ENCODE results near the gene FGD2. TPM values are rescaled to one million over a fixed set of nuclear protein-coding genes. Genes with fewer than 3 reads are reported as not detected.

Gene FGD2
- total RNA-seq, 1 donor from 2014 or later: 0.10 TPM

DNA sequence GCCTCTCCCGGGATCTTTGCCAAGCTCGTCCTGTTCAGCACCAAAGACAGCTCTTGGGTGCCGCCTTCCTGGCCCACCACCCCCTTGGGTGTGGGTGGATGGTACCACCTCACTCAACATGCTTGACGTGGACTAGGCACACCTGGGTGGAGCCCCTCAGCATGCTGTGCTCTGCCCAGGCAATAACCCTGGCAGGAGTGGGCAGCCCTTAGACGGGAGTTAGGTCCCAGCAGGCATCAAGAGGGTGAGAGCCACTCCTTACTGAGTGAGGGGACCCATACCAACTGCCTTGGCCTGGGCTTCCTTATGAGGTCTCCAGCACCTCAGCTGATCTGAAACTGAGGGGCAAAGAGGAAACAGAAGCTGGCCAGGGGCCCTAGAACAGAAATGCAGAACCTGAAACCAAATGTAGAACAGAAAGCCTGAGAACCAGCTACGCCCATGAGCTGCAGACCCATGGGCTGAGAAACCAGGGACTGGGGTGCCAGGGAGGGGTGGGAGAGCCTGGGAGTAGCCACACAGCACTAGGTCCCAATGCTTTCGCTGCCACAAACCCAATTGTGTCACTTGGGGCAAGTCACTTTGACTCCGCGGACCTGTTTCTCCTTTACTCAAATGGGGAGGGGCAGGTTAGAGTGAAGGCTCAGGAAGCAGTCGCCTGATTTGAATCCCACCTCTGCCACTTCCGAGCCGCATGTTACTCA is 2.0 kb downstream of the FGD2 start:
- Mint-ChIP-seq H3K4me1 (ENCODE audit: unreplicated experiment) (no peaks in the 10 kb centered on the region), H3K9me3 (no peaks in the 10 kb centered on the region), H3K27ac (no peak overlapping the region), H3K27me3 (no peaks in the 10 kb centered on the region), H3K4me3 (no peak overlapping the region), H3K36me3 (no peaks in the 10 kb centered on the region)
- DNase-seq (ENCODE audit: extremely low spot score, unreplicated experiment): no peak
- TF ChIP-seq, protein P1, sequence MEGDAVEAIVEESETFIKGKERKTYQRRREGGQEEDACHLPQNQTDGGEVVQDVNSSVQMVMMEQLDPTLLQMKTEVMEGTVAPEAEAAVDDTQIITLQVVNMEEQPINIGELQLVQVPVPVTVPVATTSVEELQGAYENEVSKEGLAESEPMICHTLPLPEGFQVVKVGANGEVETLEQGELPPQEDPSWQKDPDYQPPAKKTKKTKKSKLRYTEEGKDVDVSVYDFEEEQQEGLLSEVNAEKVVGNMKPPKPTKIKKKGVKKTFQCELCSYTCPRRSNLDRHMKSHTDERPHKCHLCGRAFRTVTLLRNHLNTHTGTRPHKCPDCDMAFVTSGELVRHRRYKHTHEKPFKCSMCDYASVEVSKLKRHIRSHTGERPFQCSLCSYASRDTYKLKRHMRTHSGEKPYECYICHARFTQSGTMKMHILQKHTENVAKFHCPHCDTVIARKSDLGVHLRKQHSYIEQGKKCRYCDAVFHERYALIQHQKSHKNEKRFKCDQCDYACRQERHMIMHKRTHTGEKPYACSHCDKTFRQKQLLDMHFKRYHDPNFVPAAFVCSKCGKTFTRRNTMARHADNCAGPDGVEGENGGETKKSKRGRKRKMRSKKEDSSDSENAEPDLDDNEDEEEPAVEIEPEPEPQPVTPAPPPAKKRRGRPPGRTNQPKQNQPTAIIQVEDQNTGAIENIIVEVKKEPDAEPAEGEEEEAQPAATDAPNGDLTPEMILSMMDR (conservative IDR thresholded peaks at IDR 0.05): no peak

DNA sequence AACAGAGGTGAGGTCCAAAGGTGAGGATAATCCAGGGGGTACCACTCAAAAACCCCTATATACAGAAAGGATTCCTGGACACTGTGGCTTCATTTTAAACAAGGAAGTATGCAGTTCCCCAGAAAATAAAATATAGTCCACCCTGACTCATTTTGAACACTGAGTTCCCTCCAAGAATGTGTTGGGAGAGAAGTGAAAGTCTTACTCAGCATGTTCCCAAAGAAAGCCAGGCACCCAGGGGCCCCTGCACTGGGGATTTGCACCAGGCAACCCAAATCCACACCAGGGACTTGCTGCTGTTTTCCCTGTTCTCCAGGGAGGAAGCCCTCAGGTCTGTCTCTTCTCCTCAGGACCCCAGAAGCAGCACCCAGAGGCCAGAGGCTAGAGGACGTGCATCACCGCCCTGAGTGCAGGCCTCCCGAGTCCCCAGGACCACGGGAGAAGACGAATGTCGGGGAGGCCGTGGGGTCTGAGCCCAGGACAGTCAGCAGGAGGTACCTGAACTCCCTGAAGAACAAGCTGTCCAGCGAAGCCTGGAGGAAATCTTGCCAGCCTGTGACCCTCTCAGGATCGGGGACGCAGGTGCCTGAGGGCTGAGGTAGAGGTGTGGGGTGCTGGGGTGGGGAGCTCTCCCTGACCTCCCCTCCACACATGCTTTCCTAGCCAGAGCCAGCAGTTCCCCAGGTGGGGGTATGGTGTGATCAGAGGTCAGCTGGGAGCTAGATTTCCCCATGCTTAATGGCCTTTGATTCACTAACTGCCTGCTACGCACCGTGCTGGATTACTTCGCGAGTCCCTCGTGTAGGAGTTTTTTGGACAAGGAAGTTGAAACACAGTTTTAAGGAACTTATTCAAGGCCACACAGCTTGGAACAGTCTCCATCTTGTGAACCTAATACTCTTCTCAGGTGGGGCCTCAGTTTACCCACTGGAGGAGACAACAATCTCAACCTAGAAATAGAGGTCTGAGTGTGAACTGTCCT is 3.3 kb downstream of the FGD2 start:
- no peaks in the 10 kb centered on the region for H3K27me3 Mint-ChIP-seq
- H3K4me1 Mint-ChIP-seq (ENCODE audit: unreplicated experiment): no peaks in the 10 kb centered on the region
- TF ChIP-seq, protein P1 (conservative IDR thresholded peaks at IDR 0.05): no peak
- no peak for DNase-seq (ENCODE audit: extremely low spot score, unreplicated experiment)
- no peaks in the 10 kb centered on the region for H3K9me3 Mint-ChIP-seq
- no peak overlapping the region for H3K4me3 Mint-ChIP-seq
- H3K36me3 Mint-ChIP-seq: no peaks in the 10 kb centered on the region
- no peak overlapping the region for H3K27ac Mint-ChIP-seq

DNA sequence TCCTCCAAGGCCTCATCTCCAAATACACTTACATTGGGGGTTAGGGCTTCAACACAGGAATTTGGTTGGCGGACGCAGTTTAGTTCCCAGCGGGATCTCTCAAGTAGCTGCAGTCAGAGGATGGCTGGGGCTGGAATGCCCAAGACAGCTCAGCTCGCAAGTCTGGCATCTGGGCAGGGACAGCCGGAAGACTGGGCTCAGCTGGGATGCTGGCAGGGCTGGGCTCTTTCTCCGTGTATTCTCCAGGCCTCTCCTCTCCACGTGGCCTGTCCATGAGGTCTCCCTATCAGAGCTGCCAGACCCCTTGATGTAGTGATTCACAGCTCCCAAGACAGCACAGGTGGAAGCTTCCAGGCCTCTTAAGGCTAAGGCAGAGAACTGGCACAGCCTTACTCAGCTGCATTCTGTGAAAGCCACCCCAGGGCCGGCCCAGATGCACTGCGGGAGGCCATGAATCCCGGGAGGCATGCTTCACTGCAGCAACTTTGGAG is 5.0 kb downstream of the FGD2 start:
- H3K9me3 Mint-ChIP-seq: no peaks in the 10 kb centered on the region
- no peak for DNase-seq (ENCODE audit: extremely low spot score, unreplicated experiment)
- no peak overlapping the region for H3K27ac Mint-ChIP-seq
- H3K4me1 Mint-ChIP-seq (ENCODE audit: unreplicated experiment): no peaks in the 10 kb centered on the region
- no peaks in the 10 kb centered on the region for H3K27me3 Mint-ChIP-seq
- H3K4me3 Mint-ChIP-seq: no peak overlapping the region
- H3K36me3 Mint-ChIP-seq: no peaks in the 10 kb centered on the region
- TF ChIP-seq, protein P1 (conservative IDR thresholded peaks at IDR 0.05): no peak

DNA sequence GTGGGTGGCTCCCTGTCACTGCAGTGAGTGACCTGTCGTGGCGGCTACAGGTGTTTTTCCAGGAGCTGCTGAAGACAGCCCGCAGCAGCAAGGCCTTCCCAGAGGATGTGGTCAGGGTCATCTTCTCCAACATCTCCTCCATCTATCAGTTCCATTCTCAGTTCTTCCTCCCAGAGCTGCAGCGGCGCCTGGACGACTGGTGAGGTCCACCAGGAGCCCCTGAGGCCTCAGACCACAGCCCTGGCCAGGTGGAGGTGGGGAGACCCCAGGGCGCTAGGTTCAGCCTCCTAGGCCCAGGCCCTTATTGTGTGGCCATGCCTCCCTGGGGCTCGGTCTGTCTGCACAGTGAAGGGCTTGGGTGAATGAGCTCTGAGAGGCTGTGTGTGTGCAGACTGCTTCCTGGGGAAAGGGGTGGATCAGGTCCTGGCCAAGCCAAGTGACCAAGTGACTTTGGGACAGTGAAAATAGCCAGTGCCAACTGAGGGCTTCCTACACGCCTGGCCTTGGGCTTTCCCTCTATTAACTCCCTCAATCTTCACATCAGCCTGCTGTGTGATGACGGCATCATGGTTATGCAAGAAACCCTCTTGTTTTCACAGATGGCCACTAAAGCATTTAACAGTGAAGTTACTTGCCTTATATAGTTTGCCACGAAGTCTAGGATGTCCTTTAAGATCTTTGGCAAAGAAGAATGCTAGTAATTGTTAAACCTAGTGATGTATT is 6.4 kb downstream of the FGD2 start:
- no peaks in the 10 kb centered on the region for H3K9me3 Mint-ChIP-seq
- DNase-seq (ENCODE audit: extremely low spot score, unreplicated experiment): no peak
- no peak overlapping the region for H3K4me3 Mint-ChIP-seq
- no peaks in the 10 kb centered on the region for H3K27me3 Mint-ChIP-seq
- H3K27ac Mint-ChIP-seq: no peak overlapping the region
- no peaks in the 10 kb centered on the region for H3K36me3 Mint-ChIP-seq
- TF ChIP-seq, protein P1 (conservative IDR thresholded peaks at IDR 0.05): no peak
- no peaks in the 10 kb centered on the region for H3K4me1 Mint-ChIP-seq (ENCODE audit: unreplicated experiment)
